Measurements from ENCODE around the gene ADGRF1.
"Not testable (repeated sequence)": the region's sequence is repeated elsewhere in the genome, so short reads cannot be mapped to it uniquely, and the experiment has no call there.

The ADGRF1 gene

DNA sequence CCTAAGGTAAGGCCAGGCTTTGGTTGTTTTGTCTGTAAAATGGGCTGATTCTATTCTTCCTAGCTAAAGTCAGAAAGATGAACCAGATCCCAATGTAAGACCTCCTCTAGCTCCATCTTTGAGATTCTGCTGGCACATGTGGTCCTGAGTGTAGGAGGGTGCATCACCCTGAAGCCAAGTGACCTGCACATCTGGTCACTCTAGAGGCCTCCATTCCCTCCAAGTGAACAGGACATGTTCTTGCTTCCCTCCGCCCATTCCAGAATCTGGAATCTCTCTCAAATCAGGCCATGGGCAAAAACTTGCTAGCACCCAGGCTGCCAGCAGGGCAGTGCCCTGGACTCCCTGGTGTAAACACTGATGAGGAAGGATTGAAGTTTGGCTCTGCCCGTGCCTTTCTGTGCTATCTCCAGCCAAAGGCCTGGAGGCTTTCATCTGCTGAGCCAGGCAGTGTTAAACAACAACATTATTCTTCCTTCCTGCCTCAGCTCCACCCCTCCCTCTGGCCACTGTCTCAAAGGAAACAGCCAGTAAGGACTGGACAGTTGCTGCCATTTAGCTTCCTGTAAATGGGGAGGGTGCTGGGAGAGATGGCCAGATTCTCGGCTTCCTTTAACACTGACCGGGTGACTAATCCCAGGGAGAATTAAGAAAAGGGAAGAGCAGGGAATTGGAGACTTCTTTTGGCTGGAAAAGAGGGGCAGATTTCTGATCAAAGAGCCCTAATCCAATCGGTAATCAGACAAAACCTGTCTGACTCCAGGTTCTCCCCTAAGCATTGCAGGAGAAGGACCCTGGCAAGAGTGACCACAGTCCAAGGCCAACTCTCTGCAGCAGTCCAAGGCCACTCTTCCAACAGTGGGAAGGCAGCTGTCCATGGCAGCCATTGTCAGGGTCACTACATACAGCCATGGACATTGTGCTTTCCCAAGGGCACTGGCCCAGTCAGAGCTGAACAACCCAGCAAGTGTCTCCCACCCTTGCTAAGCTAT is 19.5 kb upstream of the ADGRF1 start:
- no peak for DNase-seq

DNA sequence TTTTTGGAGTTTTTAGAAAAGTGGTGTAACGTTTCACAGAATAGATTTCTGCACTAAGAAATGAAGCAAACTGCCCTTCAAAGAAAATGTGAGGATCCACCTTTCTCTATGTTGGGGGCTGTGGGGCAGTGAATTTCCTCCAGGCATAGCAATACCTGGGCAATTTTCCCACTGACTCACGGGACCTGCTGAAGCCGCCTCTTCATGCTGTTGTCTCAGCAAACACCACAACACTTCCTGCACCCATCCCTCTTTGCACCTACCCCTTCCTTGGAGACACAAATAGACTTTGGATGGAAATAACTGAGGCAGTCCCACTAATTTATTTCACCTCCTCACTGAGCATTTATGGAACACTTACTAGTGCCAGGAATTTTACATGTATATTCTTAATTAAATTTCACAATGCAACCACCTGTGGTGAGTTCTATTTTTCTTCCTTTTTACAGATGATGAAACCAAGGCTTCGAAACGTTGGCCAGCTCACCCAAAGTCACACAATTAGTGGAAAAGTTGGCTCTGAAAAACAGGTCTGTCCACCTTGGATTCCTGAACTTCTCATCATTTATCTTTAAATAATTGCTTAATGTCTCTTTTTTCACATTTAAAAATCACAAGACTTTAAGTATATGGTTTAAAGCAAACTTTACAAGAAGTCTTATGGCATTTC is 17.2 kb upstream of the ADGRF1 start:
- no peak for DNase-seq

DNA sequence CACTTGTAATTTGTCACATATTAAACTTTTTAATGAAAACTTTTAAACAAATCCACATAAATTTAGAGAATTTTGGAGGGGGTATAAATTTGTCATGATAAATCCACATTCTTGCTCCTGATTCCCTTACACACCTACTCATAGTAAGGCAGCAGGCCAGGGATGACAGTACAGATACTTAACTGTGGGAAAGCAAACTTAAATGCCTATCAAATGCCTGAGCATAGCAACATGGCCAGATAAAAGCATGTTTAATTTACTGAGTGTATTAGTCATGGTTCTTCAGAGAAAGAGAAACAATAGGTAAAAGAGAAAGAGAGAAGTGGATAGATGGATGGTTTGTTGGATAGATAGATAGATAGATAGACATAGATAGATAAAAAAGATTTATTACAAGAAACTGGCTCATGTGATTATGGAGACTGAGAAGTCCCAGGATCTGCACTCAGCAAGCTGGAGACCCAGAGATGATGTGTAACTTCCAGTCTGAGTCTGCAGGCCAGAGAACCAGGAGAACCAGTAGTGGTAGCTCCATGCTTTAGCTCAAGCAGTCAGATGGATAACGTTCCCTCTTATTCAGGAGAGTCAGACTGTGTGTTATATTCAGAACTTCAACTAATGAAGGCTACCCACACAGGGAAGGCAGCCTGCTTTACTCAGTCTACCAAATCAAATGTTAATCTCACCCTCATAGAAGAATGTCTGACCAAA is 15.9 kb upstream of the ADGRF1 start:
- no peak for DNase-seq

DNA sequence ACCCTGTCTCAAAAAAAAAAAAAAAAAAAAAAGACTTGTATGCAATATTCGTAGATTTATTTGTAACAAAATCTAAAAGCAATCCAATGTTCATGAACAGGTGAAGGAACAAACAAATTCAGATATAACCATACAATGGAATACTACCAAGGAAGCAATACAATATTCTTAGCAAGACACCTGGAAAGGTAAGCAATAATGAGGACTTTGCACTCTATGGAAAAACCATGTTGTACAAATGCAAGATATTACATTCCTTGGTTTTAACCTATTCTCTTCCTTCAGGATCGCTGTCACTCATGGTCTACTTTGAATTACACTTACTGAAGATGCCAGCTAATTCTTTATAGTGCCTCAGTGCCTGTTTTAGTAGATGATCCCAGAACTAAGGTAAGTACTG is 14.7 kb upstream of the ADGRF1 start:
- no peak for DNase-seq

DNA sequence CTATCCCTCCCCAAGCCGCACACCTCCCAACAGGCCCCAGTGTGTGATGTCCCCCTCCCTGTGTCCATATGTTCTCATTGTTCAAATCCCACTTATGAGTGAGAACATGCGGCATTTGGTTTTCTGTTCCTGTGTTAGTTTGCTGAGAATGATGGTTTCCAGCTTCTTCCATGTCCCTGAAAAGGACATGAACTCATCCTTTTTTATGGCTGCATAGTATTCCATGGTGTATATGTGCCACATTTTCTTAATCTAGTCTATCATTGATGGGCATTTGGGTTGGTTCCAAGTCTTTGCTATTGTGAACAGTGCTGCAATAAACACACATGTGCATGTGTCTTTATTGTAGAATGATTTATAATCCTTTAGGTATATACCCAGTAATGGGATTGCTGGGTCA is 12.2 kb upstream of the ADGRF1 start:
- DNase-seq: not testable (repeated sequence)

DNA sequence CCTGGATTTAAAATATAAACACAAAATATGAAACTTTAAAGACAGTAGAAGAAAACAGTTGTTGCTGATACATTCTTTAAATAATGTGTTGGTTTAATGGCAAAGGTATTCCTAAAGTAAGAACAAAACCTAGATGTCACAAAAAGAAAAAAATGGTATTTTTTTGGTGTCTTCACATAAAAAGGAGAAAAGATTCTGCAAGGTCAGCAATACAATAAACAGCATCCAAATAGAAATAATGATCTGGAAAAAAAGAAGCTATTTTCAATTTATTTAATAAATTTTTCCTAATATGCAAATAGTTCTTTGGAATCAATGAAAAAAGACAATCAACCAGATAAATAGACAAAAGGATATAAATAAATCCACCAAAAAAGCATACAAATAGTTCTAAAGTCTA is 6.5 kb upstream of the ADGRF1 start:
- no peak for DNase-seq

DNA sequence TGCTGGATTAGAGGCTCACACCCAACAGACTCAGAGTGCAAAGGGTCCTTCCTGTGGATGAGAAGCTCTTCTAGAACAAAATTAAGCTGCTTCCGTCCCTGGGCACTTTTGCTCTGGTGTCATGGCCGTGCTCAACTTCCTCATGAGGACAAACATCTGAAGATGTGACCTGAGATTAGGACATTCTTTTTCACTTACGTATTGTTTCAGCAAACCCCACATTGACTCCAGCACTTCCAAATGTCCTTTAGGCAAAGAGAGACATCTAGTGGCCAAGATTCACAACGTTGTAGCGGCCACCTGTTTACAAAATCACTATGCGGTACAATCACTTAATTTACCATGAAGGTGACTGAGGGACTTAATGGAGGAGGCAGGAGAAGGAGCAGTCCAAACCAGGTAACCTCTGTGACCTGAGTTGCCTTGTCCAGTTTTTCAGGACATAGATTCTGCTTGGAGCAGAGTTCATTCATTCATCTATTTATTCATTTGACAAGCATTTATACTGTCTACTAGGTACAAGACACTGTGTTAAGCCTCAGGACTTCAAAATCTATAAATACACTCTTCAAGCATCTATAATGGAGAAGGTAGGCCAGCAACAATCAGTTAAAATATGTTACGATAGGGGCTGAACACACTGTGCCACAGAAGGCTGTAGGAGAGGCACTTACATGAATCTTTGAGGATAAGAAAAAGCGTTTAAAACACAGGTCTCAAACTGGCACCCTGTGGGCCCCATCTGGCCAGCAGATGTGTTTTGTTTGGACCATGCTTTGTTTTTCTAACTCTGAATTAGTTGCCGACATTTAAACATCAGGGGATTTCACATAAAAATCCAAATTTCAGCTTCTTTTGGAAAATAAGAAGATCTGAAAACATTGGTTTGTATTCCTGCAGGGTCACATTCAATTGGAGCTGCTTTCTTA is 5.6 kb upstream of the ADGRF1 start:
- DNase-seq: peak; percentile 82

DNA sequence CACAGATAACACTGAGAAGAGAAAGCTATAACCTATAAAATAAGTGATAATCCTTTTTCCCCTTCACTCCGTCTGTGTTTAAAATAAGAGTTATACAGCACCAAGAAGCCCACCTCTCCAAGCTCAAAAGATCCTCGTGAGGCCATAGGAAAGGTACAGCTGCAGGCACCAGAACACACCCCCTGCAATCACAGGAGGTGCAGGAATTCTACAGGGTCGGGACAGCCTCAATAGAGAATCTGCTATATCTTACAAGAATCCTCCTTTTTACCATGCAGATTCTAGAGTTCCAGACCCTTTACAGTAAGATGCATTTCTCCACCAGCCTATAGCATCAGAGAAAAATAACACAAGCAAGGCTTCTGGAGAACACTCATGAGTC is 5.0 kb upstream of the ADGRF1 start:
- DNase-seq: no peak

DNA sequence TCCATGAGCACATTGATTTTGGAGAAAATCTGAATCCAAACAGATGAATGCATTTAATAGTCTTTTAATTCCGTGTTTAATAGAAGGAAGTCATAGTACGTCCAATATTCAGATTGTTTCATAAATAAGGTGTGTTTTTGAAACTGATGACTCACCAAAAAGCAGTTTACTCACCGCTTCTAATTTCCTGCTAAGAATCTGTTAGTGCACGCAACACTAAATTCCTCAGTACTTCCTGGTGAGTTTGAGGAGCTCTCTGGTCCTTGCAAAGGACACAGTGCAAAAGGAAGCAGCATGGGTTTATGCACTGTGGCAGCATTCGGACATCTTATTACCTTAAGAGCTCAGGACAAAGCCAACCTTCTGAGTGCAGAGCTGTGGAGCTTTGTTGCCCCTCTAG is 2.3 kb upstream of the ADGRF1 start:
- no peak for DNase-seq

DNA sequence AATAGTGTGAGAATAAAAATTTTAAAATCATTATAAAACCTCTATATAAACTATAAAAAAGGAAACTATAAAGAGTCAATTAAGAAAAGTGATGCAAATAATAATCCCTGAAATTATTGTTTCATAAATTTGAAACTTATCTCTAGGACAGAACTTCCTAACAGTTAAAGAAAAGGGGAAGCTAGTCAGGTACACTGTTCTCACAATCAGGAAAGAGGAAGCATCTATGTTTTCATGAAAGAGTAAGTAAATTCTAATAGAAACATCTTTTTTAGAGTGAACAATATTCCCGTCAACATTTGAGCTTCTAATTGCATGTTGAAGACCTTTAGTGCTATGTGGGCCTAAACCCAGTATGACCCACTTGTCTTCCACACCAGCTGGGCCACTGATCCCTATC is 1.2 kb upstream of the ADGRF1 start:
- DNase-seq: no peak

DNA sequence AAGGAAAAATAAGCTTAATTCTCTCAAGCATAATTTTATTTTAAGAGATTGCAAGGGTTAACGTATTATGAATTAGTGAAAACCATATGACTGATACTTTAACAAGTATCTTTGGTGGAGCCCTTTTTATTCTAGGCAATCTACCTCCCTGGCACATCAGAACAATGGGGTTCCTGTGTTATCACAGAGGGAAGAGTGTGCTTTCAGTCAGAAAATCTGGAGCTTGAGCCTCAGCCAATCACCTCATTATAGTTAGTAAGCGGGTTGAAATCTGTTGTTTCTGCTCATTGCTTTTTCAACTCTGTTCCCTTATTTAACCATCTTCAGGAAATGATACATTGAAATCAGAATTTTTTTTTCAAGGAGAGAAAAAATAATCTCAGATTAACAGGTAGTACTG is 391 bp downstream of the ADGRF1 start:
- no peak for DNase-seq

DNA sequence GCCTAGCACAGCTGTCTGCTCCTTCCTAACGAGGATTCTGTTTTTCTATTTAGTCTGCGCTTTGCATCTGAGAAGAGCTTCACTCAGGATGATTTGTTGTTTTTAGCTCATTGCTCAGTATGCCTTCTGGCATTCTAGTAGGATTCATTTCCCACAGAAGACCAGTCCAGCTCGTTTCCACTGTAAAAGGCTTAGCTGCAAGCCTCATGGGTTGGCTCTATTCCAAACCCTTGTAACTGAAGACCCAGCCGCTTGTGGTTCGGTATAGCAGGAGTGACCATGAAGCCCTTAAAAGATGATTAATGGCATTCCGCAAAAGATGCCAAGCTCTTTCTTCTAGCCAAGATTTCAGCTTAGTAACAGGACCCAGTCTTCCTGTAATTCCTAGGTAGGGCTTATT is 7.2 kb downstream of the ADGRF1 start:
- DNase-seq: peak; percentile 65

DNA sequence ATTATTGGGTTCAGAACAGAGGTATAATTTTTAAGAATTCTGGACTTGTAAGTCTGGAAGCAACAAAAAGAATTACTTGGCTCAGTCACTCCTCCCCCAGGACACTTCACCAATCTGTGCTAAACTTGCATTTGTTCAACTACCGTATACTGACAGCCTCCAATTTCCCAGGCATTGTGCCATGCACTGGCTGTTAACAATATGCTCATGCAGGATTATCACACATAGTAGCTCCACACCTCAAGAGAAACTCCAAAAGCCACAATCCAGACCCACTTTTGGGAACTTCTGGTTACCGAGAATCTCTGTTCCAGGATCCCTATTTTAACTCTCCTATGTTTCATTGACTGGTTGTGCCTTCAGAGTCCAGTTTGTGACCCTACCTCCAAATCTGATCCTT is 7.7 kb downstream of the ADGRF1 start:
- DNase-seq: no peak

DNA sequence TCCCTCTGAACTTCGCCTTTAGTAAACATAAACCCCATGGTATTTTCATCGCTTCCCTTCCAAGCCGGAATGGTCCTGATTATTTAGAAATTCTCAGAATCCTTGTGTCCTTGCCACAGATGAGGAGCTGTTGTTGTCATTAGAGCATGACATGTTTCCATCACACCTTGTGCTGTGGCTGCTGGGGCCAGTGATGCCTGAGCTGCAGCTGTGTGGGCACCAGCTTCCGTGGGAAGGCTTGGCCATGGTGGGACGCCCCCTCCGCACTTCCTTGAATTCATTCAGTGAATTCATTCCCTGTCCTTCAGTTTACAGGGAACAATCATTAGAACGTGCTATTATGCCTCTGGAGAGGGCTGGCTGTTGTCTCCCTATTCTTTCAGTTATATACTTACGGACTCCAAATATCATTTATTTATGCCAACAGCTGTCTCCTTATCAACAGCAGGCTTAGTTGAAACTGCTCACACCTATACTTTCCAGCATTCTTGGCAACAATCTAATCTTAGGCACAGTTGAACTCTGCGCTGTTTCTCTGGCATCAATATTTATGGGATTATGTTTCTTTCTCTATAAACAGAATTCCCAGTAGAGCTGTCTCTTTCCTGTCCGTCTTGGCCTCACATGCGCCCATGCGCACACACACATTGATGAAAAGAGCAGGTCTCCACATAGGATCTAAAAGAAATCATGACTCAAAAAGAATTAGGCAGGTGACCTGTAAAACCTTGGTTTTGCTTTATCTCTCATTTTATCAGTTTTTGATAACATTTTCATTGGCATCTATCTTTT is 9.0 kb downstream of the ADGRF1 start:
- DNase-seq: no peak

DNA sequence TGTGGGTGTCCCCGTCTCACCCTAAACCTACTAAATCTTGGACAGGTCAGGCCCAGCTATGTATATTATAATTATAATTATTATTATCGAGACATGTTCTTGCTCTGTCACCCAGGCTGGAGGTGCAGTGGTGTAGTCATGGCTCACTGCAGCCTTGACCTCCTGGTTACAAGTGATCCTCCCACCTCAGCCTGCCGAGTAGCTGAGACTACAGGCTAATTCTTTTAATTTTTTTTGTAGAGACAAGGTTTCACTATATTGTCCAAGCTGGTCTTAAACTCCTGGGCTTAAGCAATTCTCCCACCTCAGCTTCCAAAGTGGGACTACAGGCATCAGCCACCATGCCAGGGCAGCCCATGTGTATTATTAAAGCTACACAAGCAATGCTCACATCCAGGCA is 10.5 kb downstream of the ADGRF1 start:
- no peak for DNase-seq

DNA sequence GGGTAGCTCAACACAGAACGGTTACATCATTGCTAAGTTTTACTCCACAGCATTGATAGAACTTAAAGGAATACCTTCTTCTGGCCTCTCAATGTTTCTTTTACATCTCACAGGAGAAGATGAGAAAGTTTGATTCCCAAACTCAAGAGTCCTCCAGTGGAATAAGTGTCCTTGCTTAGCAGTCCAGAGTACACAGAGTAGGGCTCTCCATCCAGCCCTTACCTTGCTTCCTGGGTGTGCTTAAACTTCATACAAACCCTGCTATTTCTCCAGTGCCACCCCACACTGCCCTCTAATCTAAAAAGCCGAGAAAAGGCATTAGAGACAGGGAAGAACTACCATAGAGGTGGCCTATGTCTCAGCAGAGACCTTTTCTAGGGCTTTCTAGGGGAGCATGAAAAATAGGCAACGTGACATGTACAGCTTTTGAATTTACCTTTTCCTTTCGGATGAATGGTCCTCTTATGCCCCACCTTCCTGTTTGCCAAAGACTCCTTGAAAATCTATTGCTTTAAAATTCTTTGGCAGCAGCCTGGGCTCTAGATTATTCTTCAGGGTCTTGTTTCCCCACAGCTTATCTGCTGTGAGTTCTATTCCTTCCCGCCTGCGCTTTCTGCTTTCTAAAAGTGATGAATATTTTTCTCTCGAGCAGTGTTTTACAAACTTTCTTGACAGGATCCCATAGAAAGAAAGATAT is 12.1 kb downstream of the ADGRF1 start:
- DNase-seq: no peak

DNA sequence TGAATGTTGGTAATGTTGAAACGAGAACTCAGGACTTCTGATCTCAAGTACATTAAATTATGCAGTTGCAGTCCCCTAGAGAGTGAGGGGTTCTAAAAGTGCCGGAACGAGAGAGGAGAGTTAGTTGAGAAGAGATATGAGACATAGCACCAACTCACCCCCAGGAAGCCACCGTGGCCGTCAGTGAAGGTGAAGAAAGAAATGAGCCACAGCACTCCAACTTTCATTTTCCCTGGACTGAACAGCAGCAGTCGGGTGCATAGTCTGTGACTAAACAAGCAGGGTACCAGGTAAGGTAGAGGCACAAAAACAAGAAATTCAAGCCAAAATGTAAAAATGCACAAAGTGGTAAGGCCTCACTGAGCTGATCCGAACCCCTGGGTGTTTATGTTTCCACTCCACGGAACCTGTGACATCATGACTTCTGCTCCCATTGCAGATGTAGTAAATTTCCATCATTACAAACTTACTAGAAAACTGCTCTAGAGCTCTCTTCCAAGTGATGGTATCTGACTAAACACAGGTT is 13.2 kb downstream of the ADGRF1 start:
- no peak for DNase-seq

DNA sequence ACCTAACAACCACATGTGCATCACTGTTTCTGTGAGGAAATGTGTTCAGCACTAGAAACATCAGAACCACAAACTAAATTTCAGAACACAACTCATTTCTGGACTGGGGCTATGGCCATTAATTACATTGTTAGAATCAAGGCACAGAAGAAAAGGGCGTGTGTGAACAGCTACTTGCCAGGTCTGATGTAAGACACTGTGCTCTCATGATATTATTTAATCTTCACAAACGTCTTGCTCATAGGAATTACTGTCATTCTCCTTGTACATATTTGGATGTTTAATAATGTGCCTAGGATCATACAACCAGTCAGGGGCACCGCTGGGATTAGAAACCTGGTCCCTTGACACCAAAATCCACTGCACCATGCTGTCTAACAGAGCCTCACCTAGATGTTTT is 14.8 kb downstream of the ADGRF1 start:
- DNase-seq: no peak

DNA sequence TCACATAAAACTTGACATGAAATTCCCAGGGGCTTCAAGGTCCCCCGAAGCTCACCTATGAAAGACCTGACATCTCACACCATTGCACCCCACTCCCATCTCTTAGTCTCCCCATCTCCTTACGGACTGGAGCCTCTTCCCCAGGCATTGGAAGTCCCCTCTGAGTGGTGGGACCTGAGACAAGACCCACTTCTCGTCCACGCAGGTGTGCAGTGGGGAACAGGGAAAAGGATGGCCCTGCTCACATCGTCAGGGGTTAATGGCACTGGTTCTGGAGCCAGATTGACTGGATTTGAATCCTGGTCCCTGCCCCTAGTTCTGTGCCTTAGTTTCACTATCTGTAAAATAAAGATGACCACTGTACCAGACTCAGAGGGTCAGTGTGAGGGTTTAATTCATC is 15.5 kb downstream of the ADGRF1 start:
- no peak for DNase-seq

DNA sequence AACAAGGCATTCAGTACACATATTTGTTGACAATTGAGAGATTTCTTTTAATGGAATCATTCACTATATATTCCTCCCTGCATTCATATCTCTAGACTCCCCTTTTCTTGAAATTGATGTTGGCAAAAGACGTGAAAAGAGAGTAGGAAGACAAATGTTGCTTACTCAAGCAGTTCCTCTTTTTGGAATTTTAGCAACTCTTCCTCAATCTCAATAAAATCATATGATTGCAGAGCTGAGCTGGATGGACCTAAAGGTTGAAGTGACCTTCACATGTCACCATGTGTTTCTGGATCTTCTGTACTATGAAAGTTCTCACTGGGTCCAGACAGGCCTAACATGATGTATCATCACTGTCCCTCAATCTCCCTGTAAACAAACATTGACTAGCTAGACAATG is 18.6 kb downstream of the ADGRF1 start:
- DNase-seq: no peak

DNA sequence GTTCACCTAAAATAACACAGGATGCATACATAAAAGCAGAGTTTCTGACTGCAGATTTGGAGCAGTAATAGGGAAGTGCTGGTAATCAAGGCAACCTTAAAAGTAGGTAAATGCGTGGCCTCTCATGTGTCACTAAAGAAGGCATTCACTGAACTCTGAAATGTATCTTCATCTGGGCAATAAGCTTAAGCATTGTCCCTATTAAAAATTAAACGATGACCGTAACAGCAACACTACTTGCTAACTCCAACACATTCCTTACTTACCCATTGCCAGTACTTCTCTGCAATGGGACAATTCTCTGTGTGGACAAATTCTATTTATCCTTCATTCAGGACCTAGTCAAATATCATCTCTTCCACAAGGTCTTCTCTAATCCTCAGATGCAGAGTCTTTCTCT is 19.9 kb downstream of the ADGRF1 start:
- no peak for DNase-seq
